ENCODE data around the gene HIVEP2.

HIVEP2 gene

GRCh38 chr6:142945446-142946180 is 637 bp upstream of the HIVEP2 start:
- peak; percentile 82 for DNase-seq

GRCh38 chr6:142944124-142945048 is 590 bp downstream of the HIVEP2 start:
- DNase-seq = peak; percentile 73

DNA sequence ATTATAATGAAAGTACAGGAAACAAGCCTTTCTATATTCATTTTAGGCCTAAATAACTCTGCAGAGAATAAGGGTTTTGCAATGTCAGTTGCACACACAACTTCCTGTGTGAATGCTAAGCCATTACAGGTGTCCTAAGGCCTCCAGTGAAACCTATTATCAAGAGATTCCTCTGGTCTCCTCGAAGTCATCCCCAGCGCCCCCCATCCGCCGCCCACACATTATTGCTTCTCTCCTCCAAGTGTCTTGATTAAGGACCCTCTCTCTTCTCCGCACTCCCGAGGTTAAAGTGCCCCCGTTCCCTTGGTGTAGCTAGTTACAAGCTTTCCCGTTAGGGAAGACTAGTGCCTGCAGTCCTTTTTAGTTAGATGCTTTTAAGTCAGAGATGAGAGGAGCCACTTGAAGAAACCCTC is 1.3 kb downstream of the HIVEP2 start:
- peak; percentile 56 for DNase-seq

- DNase-seq = peak; percentile 73
These were observed 2.2 kb downstream of the HIVEP2 start for GRCh38 chr6:142942805-142943227.

DNA sequence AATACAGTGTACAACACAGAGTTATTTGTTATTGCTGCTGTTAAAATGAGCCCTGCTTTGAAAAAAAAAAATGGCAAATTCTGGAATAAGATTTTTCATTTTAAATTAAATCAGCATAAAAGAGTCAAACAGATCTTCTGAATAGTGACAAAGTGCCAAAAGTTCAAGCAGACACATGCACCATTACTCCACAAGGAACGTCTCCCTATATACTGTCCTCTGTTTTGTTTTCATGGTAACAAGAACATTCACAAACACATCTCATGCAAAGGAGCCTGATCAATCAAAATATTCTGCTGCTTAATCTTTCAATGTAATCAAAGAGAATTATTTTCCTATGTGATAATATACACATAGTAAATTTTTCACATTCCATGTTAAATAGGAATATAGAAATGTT is 2.7 kb downstream of the HIVEP2 start:
- peak; percentile 8 for DNase-seq

GRCh38 chr6:142941018-142941417 is 4.0 kb downstream of the HIVEP2 start:
- DNase-seq = no peak

GRCh38 chr6:142940487-142940886 is 4.5 kb downstream of the HIVEP2 start:
- DNase-seq = no peak

DNA sequence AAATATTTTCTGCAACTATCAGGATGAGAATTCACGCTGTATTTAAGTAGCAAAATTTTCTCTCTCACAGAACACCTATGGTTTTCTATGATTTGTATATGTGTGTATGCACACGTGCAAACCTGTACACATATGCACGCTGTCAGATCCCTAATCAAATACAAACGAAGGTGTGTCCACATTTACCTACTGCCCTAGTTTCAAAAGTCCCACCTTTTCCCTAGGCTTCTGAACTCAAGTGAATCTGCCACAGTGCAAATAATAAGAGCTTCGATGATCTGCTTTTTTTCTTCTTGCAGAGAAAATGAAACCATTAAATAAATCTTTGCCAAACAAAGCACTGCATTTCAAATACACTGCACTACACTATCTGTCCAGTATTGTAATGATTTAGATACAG is 6.5 kb downstream of the HIVEP2 start:
- DNase-seq = peak; percentile 10

DNA sequence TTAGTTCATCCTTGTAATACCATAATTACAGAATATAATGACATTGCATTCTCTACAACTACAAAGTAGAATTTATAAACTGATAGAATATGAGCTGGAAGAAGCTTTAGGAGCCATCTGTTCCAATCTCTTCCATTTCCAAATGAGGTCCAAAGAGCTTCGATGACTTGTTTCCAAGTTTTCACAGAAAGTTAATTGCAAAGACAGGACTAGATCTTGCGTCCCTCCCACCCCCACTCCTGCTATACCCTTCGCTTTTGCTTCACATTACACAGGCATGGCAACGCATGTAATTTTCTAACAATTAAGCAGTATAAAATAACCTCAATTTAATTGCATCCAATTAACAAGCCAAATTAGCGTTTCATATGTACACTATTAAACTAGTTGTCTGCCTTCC is 7.0 kb downstream of the HIVEP2 start:
- no peak for DNase-seq

DNA sequence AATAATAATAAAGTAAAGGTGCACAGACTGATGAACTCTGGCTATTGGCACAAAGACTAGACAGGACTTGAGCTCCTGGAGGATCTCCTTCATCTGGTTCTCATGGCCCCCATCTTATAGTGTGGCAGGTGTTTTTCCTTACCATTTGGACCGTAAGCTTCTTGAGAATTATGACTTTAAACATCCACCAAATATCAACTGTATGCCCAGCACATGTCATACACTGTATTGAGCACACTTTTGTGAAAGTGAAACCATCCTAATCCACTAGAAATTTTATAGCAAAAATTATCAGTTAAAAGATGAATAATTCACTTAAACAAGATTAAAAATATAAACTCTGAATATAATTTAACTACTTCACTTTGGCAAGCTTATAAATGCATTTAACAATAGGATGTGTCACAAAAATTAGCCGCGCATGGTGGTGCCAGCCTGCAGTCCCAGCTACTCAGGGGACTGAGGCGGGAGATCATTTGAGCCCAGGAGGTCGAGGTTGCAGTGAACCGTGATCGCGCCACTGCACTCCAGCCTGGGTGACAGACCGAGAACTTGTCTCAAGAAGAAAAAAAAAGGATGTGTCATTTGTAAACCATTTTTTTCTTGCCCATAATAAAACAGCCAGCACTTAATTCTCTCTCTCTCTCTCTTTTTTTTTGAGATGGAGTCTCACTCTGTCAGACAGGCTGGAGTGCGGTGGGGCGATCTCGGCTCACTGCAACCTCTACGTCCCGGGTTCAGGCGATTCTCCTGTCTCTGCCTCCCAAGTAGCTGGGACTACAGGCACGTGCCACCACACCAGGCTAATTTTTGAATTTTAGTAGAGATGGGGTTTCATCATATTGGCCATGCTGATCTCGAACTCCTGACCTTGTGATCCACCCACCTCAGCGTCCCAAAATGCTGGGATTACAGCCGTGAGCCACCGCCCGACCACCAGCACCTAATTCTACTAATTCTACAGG is 9.1 kb downstream of the HIVEP2 start:
- peak; percentile 45 for DNase-seq

GRCh38 chr6:142934599-142934998 is 10.4 kb downstream of the HIVEP2 start:
- no peak for DNase-seq

- DNase-seq = no peak
These were observed 10.9 kb downstream of the HIVEP2 start for GRCh38 chr6:142934106-142934505.

GRCh38 chr6:142933701-142934100 is 11.3 kb downstream of the HIVEP2 start:
- no peak for DNase-seq

DNA sequence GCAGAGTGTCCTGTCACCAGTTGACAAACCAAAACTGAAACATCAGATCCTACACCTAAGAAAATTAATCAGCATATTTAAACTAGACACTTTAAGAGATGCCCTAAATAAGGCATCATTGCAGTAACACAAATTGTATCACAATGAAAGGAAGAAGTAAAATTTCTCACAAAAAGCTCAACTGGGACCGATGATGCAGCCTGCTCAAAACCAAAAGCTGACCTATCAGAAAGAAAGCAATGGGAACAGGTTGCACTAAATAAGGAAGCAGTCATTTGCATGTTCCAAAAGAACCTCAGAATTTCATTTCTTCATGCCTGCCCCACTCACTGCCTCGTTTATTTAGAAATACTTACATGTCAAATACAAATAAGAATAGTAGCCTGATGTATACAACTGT is 12.1 kb downstream of the HIVEP2 start:
- no peak for DNase-seq

GRCh38 chr6:142929751-142930358 is 15.1 kb downstream of the HIVEP2 start:
- no peak for DNase-seq

DNA sequence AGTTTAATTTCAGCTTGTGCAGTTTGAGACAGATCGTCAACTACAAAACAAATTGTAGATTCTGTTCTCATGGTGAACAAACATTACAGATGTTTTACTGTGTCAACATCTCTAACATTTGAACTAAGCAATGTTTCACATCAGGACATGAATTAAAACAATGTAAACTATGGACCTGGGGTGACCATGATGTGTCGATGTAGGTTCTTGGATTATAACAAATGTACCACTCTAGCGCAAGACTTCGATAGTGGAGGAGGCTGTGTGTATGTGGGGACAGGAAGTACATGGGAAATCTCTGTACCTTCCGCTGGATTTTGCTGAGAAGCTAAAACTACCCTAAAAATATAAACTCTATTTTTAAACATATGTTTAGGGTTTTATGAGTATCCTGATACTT is 17.1 kb downstream of the HIVEP2 start:
- DNase-seq = peak; percentile 6

DNA sequence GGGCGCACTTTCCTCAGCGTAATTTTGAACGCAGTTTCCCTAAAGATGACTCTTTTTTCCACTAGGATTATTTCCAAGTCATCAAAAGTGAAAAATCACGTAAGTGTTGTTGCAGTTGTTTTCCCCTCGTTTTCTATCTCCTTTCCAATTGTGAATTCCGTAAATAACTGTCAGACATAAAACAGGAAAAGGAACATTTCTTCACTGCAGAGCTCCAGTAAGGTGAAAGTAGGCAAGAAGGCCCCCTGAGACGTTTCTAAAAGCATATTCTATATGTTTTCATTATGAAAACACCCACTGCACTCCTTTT is 17.8 kb downstream of the HIVEP2 start:
- DNase-seq = no peak

DNA sequence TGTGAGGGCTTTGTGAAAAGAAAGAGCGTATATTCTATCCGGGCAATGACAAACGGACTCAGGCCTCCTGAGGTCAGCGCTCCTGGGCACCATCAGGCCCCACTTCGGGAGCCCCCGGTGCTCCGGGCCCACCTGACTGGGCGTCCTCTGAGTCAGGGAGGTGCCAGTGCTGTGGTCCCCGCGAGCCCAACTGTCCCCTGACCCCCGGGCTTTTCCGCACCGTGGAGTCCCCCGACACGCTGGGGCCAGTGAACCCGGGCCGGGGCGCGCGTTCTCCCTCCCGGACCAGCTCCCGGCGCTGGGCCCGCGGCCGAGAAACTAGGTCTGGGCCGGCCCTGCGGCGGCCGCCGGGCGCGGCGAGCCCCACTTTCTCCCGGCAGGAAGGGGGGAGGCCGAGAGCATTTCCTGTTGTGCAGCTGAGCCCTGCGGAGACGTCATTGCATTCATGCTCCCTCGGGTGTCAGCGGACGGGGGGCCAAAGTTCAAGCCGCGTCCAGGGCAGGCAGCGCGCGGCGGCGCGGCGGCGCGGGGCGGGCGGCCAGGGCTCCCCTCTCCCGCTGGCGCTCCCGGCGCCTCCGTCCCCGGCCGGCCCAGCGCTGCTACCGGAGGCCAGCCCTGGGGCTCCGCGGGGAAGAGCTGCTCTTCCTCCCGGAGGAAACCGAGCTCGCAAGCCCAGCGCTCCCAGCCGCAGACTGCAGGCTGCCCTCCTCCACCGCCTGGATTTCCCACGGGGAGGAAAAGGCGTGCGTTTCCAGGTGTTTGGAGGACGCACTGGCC is 18.3 kb downstream of the HIVEP2 start:
- peak; percentile 84 for DNase-seq

GRCh38 chr6:142926177-142926493 is 18.8 kb downstream of the HIVEP2 start:
- DNase-seq = no peak

- no peak for DNase-seq
These were observed 19.3 kb downstream of the HIVEP2 start for GRCh38 chr6:142925575-142926110.

GRCh38 chr6:142918339-142919042 is 26.5 kb downstream of the HIVEP2 start:
- DNase-seq = no peak
